Stimulated activated naive CD8-positive, alpha-beta T cell treated with anti-CD3 and anti-CD28 coated beads, Interleukin-15, Interleukin-2, amounts not matched to agents 100 ng/mL and 50 ng/mL, for 24 hours (primary cell): ENCODE results near the gene ABL1.
"Not testable (repeated sequence)": the region's sequence is repeated elsewhere in the genome, so short reads cannot be mapped to it uniquely, and the experiment has no call there.

Experiments used
- H3K27ac Mint-ChIP-seq: one replicate; pipeline ENCODE4 v1.8.0; 2021; ENCODE audit warnings: mild to moderate bottlenecking, mixed read lengths
- H3K27me3 Mint-ChIP-seq: one replicate; pipeline ENCODE4 v1.8.0; 2021; ENCODE audit warnings: mixed read lengths
- H3K36me3 Mint-ChIP-seq: one replicate; pipeline ENCODE4 v1.8.0; 2021; ENCODE audit warnings: low read depth, mixed read lengths
- H3K4me1 Mint-ChIP-seq: one replicate; pipeline ENCODE4 v1.8.0; 2021; ENCODE audit warnings: low read depth, mixed read lengths
- H3K4me3 Mint-ChIP-seq: one replicate; pipeline ENCODE4 v1.8.0; 2021; ENCODE audit warnings: mild to moderate bottlenecking, mixed read lengths
- H3K9me3 Mint-ChIP-seq: one replicate; pipeline ENCODE4 v1.8.0; 2021; ENCODE audit warnings: mixed read lengths

The ABL1 gene

GRCh38 chr9:130837643-130838042 lies 2.6 kb downstream of the ABL1 start:
- Mint-ChIP-seq H3K4me1 (peaks cover 60% of the 10 kb centered on the region), H3K27me3 (no peaks in the 10 kb centered on the region), H3K9me3 (no peaks in the 10 kb centered on the region), H3K4me3 (no peak overlapping the region), H3K36me3 (peaks cover 7% of the 10 kb centered on the region), H3K27ac (no peak overlapping the region)

- H3K9me3 Mint-ChIP-seq: no peaks in the 10 kb centered on the region
- H3K27me3 Mint-ChIP-seq: no peaks in the 10 kb centered on the region
- peaks cover 59% of the 10 kb centered on the region for H3K4me1 Mint-ChIP-seq
- H3K27ac Mint-ChIP-seq: no peak overlapping the region
- H3K4me3 Mint-ChIP-seq: no peak overlapping the region
- H3K36me3 Mint-ChIP-seq: peaks cover 7% of the 10 kb centered on the region
Observed at GRCh38 chr9:130839132-130840111, 4.4 kb downstream of the ABL1 start.

- Mint-ChIP-seq H3K4me1 (peaks cover 35% of the 10 kb centered on the region), H3K27ac (no peak overlapping the region), H3K36me3 (no peaks in the 10 kb centered on the region), H3K27me3 (no peaks in the 10 kb centered on the region), H3K9me3 (no peaks in the 10 kb centered on the region), H3K4me3 (no peak overlapping the region)
Observed at GRCh38 chr9:130842545-130842944, 7.5 kb downstream of the ABL1 start.

- Mint-ChIP-seq H3K27ac (no peak overlapping the region), H3K4me3 (no peak overlapping the region), H3K9me3 (no peaks in the 10 kb centered on the region), H3K36me3 (no peaks in the 10 kb centered on the region), H3K4me1 (peaks cover 30% of the 10 kb centered on the region), H3K27me3 (no peaks in the 10 kb centered on the region)
Observed at GRCh38 chr9:130843049-130843908, 8.2 kb downstream of the ABL1 start.

- no peak overlapping the region for H3K27ac Mint-ChIP-seq
- no peaks in the 10 kb centered on the region for H3K36me3 Mint-ChIP-seq
- no peak overlapping the region for H3K4me3 Mint-ChIP-seq
- H3K9me3 Mint-ChIP-seq: no peaks in the 10 kb centered on the region
- peaks cover 23% of the 10 kb centered on the region for H3K4me1 Mint-ChIP-seq
- H3K27me3 Mint-ChIP-seq: no peaks in the 10 kb centered on the region
Observed at GRCh38 chr9:130844044-130844451, 9.0 kb downstream of the ABL1 start.

GRCh38 chr9:130845254-130845653 lies 10.2 kb downstream of the ABL1 start:
- no peak overlapping the region for H3K4me3 Mint-ChIP-seq
- no peaks in the 10 kb centered on the region for H3K27me3 Mint-ChIP-seq
- H3K36me3 Mint-ChIP-seq: peaks cover 4% of the 10 kb centered on the region
- peaks cover 17% of the 10 kb centered on the region for H3K4me1 Mint-ChIP-seq
- no peak overlapping the region for H3K27ac Mint-ChIP-seq
- no peaks in the 10 kb centered on the region for H3K9me3 Mint-ChIP-seq

GRCh38 chr9:130845901-130846481 lies 10.9 kb downstream of the ABL1 start:
- Mint-ChIP-seq H3K27me3 (no peaks in the 10 kb centered on the region), H3K4me3 (no peak overlapping the region), H3K9me3 (no peaks in the 10 kb centered on the region), H3K4me1 (peaks cover 17% of the 10 kb centered on the region), H3K27ac (no peak overlapping the region), H3K36me3 (peaks cover 4% of the 10 kb centered on the region)

GRCh38 chr9:130846487-130847305 lies 11.6 kb downstream of the ABL1 start:
- Mint-ChIP-seq H3K9me3 (no peaks in the 10 kb centered on the region), H3K36me3 (peaks cover 4% of the 10 kb centered on the region), H3K27me3 (no peaks in the 10 kb centered on the region), H3K27ac (no peak overlapping the region), H3K4me1 (peaks cover 17% of the 10 kb centered on the region), H3K4me3 (no peak overlapping the region)

GRCh38 chr9:130847306-130848217 lies 12.5 kb downstream of the ABL1 start:
- Mint-ChIP-seq H3K4me3 (no peak overlapping the region), H3K4me1 (peaks cover 10% of the 10 kb centered on the region), H3K9me3 (no peaks in the 10 kb centered on the region), H3K36me3 (peaks cover 4% of the 10 kb centered on the region), H3K27ac (no peak overlapping the region), H3K27me3 (no peaks in the 10 kb centered on the region)

- H3K4me3 Mint-ChIP-seq, H3K27ac Mint-ChIP-seq, H3K27me3 Mint-ChIP-seq, H3K36me3 Mint-ChIP-seq, H3K9me3 Mint-ChIP-seq, H3K4me1 Mint-ChIP-seq: not testable (repeated sequence)
Observed at GRCh38 chr9:130848514-130848913, 13.5 kb downstream of the ABL1 start.

- Mint-ChIP-seq H3K4me3 (no peak overlapping the region), H3K27ac (no peak overlapping the region), H3K4me1 (peaks cover under 1% of the 10 kb centered on the region), H3K36me3 (peaks cover 10% of the 10 kb centered on the region), H3K9me3 (no peaks in the 10 kb centered on the region), H3K27me3 (no peaks in the 10 kb centered on the region)
Observed at GRCh38 chr9:130849356-130849755, 14.3 kb downstream of the ABL1 start.

- no peaks in the 10 kb centered on the region for H3K4me1 Mint-ChIP-seq
- H3K27me3 Mint-ChIP-seq: no peaks in the 10 kb centered on the region
- H3K36me3 Mint-ChIP-seq: peaks cover 39% of the 10 kb centered on the region
- H3K9me3 Mint-ChIP-seq: no peaks in the 10 kb centered on the region
- H3K4me3 Mint-ChIP-seq: no peak overlapping the region
- H3K27ac Mint-ChIP-seq: no peak overlapping the region
Observed at GRCh38 chr9:130852801-130853200, 17.7 kb downstream of the ABL1 start.

- Mint-ChIP-seq H3K9me3 (no peaks in the 10 kb centered on the region), H3K4me1 (no peaks in the 10 kb centered on the region), H3K27me3 (no peaks in the 10 kb centered on the region), H3K36me3 (peaks cover 39% of the 10 kb centered on the region), H3K4me3 (no peak overlapping the region), H3K27ac (no peak overlapping the region)
Observed at GRCh38 chr9:130854092-130854491, 19.0 kb downstream of the ABL1 start.
